D341Med (cell line): ENCODE data around the gene PHLDB1.
A peak's percentile ranks its signal among the peaks of the same experiment; 100 is the strongest.
"Not testable (repeated sequence)": the region's sequence is repeated elsewhere in the genome, so short reads cannot be mapped to it uniquely, and the experiment has no call there.

ENCODE experiments used
- DNase-seq: peaks from one replicate; pipeline ENCODE4 v3.0.0; 2012; ENCODE audit warnings: low spot score

PHLDB1 gene

GRCh38 chr11:118659314-118659952 lies 52.0 kb downstream of the PHLDB1 start:
- DNase-seq, result peak; percentile 95

- no peak for DNase-seq
Measured at GRCh38 chr11:118659953-118660680, 52.7 kb downstream of the PHLDB1 start.

DNA sequence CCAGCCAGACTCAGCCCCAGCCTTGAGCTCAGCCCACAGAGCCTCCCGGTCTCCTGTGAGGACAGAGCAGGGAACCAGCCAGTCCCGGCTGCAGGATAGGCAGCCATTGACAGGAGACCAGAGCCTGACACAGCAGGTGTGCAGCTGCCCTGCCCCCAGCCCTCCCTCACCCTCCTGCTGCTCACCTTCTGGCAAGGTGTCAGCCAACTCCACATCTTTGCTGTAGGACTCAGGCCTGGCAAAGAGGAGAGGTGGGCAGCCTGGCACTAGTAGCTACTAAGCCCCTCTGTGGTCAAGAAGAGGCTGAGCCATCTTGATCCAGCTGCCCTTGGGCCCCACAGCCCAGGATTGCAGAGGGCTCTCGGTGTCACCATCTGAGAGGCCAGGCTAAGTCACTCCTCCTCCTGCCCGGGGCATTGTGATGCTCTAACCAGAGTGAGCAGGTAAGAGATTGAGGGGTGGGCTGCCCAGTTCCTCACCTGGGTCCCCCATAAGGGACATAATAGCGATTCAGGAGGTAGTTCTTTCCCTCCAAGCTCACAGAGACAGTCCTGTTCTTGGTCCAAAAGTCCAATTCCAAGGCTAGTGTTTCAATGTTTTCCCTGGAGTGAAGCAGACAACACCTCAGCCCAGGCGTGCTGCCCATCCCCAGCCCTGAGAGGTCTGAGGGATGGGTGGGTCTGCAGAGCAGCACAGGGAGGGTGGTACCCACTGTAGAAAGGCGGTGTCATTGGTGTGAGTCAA lies 53.4 kb downstream of the PHLDB1 start:
- DNase-seq, result no peak

DNA sequence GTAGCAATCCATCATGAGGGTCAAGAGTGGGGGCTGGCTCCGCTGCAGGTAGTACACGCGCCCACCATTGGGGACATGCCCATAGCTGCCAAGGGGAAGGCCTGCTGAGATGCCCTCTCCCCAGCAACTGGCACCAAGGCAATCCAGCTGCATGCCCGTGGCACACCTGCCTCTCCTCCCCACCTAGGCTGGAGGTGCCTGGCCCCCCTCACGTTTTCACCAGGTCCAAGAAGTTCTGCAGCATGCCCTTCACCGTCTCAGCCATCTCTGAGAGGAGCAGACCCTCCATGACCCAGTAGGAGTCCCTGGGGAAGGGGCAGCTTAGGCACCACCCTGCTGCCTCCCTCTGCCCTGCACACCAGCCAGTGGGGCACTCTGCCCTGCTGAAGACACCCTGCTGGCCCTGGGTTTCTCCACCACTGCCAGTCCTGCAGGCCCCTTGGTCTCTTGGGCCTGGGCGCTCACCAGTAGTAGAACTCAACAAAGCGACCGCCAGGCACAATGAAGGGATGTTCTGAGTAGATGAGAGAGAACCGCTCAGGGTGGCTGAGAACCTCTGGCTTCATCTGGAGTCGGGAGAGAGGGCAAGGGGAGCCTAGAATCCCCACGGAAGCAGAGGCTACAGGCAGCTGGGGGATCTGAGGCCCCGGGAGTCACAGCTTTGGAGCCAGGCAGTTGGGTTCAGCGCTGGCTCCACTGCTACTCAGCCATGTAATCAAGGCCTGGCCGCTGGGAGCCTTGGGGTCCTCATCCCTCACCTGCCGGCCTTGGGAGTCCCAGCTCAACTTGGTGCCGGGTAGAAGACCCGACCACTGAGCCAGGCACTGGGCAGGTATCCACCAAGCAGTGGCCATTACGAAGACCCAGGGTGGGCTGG lies 54.2 kb downstream of the PHLDB1 start:
- DNase-seq, result no peak

DNA sequence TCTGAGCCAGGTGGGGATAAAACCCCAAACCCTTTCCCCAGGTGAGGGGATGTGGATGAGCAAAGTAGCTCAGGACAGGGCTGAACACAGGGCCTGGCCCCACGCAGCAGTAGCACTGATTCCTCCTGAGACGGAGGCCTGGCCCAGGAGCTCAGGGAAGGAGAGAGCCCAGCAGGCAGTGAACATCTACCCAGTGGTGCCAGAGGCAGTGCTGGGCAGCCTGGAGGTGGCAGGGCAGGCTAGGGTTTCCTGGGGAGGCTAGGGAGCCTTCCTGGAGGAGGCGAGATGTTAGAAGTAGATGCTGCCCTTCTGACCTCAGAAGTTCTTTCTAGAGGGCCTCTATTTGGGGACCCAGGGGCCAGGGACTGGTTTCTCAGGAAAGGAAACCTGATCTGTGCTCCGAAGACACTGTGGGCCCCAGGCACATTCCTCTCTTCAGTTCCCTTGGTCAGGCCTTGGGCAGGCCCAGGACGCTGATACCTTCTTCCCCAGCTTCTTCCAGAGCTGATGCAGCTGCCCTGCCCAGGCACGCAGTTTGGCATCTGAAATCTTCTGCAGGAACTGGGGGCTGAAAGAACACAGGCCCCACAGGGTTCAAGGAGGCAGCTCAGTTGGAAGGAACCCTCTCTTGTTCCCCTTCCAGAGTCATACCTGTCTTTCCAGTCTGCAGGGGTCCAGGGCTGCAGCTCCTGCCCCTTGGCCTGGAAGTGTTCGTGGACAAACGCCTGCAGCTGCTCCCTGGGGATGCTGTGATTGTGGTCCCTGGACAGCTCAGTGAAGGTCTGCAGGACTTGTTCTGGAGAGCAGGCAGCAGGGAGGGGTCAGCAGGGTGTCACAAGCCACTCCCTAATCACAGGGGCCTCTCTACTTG lies 55.2 kb downstream of the PHLDB1 start:
- no peak for DNase-seq

- DNase-seq, result no peak
Measured at GRCh38 chr11:118663381-118663780, 56.0 kb downstream of the PHLDB1 start.

DNA sequence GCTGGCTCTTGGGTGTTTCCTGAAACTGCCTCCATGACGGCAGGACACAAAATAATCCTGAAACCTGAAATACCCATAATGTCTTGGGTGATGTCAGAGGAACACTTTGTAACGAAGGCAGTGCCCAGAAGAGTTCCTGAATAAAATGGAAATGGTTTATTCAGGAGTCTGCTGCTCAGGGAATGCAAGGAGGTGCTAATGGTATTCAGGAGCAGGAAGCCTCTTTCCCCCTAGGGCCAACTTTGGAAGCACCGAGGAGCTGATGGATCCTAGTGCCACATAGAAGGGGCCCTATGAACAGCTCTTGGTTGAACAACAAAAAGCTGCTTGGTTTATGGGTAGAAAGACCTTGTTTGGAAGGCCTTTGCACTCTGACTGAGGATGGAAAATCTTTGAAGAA lies 56.5 kb downstream of the PHLDB1 start:
- DNase-seq, result no peak

- DNase-seq, result no peak
Measured at GRCh38 chr11:118666371-118666770, 59.0 kb downstream of the PHLDB1 start.

GRCh38 chr11:118670063-118670462 lies 62.6 kb downstream of the PHLDB1 start:
- DNase-seq, result no peak

- DNase-seq, result no peak
Measured at GRCh38 chr11:118671254-118671653, 63.8 kb downstream of the PHLDB1 start.

DNA sequence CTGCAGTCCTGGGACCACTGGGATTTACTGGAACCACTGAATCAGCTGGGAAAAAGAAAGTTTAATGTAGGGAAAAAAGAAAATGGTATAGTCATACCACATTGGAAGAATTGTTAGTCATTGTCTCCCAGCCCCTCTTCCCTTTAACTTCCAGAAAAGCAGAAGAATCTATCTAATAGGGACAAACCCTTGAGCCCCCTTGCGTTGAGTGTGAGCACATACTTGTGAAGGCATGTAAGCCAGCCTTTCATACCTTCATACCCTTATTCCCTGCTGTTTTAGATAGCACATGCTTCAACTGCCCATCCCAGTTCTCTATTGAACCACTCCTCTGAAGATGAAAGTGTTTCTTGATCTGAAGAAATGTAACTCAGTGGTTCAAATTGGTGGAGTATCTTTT lies 65.4 kb downstream of the PHLDB1 start:
- DNase-seq, result no peak

DNA sequence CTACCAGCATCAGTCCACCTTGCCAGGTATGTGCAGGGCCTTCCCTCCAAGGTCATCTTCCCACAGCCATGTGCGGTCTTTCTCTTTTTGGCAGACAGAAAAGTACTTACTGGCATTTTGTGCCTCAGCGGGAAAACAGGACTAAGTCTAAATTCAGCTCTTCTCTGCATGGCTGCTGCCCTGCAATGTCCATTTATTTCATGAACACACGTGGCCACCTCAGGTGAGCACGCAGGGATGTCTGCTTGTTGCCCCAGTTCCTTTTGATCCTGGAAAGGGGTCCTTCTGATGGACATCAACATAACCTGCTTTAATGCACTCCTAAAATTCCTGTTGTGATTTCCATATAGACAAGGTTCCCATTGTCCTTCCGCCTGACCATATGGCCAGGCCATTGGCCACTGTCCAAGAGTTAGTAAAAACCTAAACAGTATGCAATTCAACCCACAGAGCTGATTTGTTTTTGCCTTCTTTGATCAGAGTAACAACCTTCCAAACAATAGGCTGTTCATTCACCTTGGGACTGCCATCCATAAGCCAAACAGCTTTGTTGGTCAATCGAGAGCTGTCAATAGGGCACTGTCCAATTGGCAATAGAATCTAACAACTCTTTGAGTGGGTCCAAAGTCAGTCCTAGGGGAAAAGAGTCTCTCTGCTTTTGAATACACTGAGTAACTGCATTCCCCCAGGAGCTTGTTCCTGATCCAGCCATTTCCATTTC lies 66.1 kb downstream of the PHLDB1 start:
- no peak for DNase-seq

DNA sequence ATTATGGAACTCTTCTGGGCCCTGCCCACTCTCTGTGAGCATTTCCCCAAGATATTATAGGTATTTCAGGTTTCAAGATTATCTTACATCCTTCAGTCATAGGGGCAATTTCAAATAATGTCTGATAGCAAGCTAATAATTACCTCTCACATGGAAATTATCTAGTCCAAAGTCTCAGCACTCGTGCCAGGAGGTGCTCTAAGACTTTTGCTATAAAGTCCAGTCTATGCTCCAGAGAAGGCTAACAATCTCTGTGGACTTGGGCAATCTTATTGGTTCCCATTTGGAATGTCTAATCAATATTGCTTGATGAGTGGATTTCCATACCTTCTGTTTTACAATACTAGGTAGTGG lies 66.6 kb downstream of the PHLDB1 start:
- no peak for DNase-seq

GRCh38 chr11:118677977-118678376 lies 70.6 kb downstream of the PHLDB1 start:
- DNase-seq, result no peak

- not testable (repeated sequence) for DNase-seq
Measured at GRCh38 chr11:118678908-118679307, 71.5 kb downstream of the PHLDB1 start.

GRCh38 chr11:118679483-118679882 lies 72.1 kb downstream of the PHLDB1 start, which contains the start of gene TREH:
Gene TREH, minus strand, starts transcription at chr11:118679650. Its CDS starts 23 bp downstream, at chr11:118679627.
- no peak for DNase-seq

DNA sequence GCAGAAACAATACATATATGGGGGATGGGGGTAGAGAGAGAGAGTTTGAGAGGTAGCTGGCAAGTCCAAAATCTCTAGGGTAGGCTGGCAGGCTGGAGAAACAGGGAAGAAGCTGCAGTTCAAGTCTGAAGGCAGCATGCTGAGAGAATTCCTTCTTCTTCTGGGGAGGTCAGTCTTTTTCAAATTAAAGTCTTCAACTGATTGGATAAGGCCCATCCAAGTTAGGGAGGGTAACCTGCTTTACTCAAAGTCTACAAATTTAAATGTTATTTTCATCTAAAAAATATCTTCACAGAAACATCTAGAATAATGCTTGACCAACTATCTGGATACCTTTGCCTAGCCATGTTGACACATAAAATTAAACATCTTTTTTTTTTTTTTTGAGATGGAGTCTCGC lies 75.0 kb downstream of the PHLDB1 start:
- DNase-seq, result no peak

DNA sequence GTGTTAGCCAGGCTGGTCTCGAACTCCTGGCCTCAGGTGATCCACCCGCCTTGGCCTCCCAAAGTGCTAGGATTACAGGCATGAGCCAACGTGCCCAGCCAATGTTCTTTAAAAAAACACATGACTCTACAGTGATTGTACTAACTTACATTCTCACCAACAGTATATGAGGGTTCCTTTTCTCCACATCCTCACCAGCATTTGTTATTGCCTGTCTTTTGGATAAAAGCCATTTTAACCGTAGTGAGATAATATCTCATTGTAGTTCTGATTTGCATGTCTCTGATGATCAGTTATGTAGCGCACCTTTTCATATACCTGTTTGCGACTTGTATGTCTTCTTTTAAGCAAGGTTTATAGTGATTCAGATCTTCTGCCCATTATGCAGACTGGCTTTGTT lies 75.5 kb downstream of the PHLDB1 start:
- DNase-seq, result not testable (repeated sequence)

GRCh38 chr11:118684187-118684586 lies 76.8 kb downstream of the PHLDB1 start:
- DNase-seq, result no peak

GRCh38 chr11:118687906-118688305 lies 80.5 kb downstream of the PHLDB1 start:
- DNase-seq, result no peak
